BJ (cell line): ENCODE results near the gene TMEM115. TPM values are rescaled to one million over a fixed set of nuclear protein-coding genes. Genes with fewer than 3 reads are reported as not detected.

Source experiments
- CTCF ChIA-PET: fragments of 350-600 bp; formaldehyde crosslinking; extraction: SDS; loops from one replicate; lab custom pipeline; 2021; ENCODE audit warnings: antibody characterized with exemption, inconsistent platforms; lab: Yijun Ruan, JAX
- POLR2A ChIA-PET: fragments of 300-600 bp; sonication (Branson Sonifier 250); formaldehyde crosslinking; extraction: SDS; loops from one replicate; lab custom pipeline; 2021; ENCODE audit warnings: antibody characterized with exemption; lab: Charles Lee
- DNase-seq: peaks from one replicate; pipeline ENCODE4 v3.0.0-alpha.2; 2011; ENCODE audit warnings: low read depth
- H3K27me3 ChIP-seq: 2 replicates; pipeline ENCODE4 v1.6.0; 2011; ENCODE audit warnings: low read length; ENCODE audit not compliant: control insufficient read depth, insufficient read depth
- H3K36me3 ChIP-seq: 2 replicates; pipeline ENCODE4 v1.5.1; 2011; ENCODE audit warnings: low read length; ENCODE audit not compliant: control insufficient read depth, insufficient read depth
- H3K4me3 ChIP-seq: 2 replicates; pipeline ENCODE4 v1.5.1; 2011; ENCODE audit warnings: low read depth, mild to moderate bottlenecking, control low read depth, low read length
- CTCF ChIP-seq: IDR thresholded peaks from 2 replicates; pipeline ENCODE4 v1.5.1; 2011; ENCODE audit warnings: low read depth, mild to moderate bottlenecking, control low read depth, inconsistent platforms, low read length, moderate library complexity; ENCODE audit not compliant: insufficient read depth
- polyA plus RNA-seq: library from polyadenylated mRNA; depleted of rRNA; stranded (reverse); fragments of >200 nt; gene quantifications from 2 replicates; pipeline ENCODE4 v1.2.3, GENCODE V29; 2011

Gene TMEM115
- polyA plus RNA-seq, 1 experiment = 75.4 TPM

DNA sequence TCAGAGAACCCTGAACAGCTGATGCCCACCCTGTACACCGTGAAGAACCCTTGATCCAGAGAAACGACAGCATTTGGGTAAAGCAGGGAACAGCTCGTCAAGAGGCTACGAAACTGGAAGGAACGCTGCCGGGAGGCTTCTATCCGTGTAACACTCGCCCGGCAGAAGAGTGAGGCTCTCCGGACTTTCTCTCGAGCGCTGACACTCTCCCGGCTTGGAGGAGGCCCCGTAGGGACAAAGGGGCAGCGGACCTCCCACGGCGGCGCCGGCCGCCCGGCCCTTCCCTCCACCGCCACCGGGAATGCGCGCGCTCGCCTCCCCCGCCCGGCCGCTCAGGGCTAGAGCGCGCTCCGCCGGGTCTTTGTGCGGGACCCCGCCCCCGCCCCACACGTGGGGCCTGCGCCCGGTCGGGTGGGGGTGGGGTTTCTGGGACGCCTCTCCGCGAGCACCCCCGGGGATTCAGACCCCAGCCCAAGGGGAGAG is 38.4 kb downstream of the TMEM115 start:
- Histone ChIP-seq H3K4me3 (peak overlapping the region; percentile 53), H3K27me3 (no peaks in the 10 kb centered on the region), H3K36me3 (peaks cover 24% of the 10 kb centered on the region)
- ChIA-PET POLR2A (interaction anchor here (0.6 kb wide), 1 partner anchor 29 kb away, joined by 3 read pairs; no protein-coding TSS in a partner anchor), CTCF (interaction anchor here (1.0 to 1.9 kb wide), 4 partner anchors 14 to 47 kb away, joined by 3 to 6 read pairs (median 4); no protein-coding TSS in a partner anchor)
- no peak for DNase-seq
- TF ChIP-seq CTCF = no peak

GRCh38 chr3:50319894-50320625 is 39.3 kb downstream of the TMEM115 start:
- DNase-seq = no peak
- ChIA-PET POLR2A (no interaction called here), CTCF (interaction anchor here (1.0 to 1.9 kb wide), 4 partner anchors 13 to 46 kb away, joined by 3 to 6 read pairs (median 4); partner anchors contain the start of gene IFRD2)
- Histone ChIP-seq H3K36me3 (peaks cover 21% of the 10 kb centered on the region), H3K27me3 (no peaks in the 10 kb centered on the region), H3K4me3 (peak overlapping the region; percentile 53)
- TF ChIP-seq CTCF = no peak

GRCh38 chr3:50319181-50319893 is 40.0 kb downstream of the TMEM115 start:
- peaks cover 20% of the 10 kb centered on the region for H3K36me3 ChIP-seq
- no peak for DNase-seq
- no peaks in the 10 kb centered on the region for H3K27me3 ChIP-seq
- ChIA-PET POLR2A (no interaction called here), CTCF (interaction anchor here (0.6 to 1.3 kb wide), 4 partner anchors 12 to 611 kb away, joined by 3 to 5 read pairs (median 3); partner anchors contain the start of gene IFRD2)
- TF ChIP-seq CTCF = no peak
- H3K4me3 ChIP-seq = no peak overlapping the region

- POLR2A ChIA-PET = no interaction called here
- peaks cover 20% of the 10 kb centered on the region for H3K36me3 ChIP-seq
- no peak overlapping the region for H3K4me3 ChIP-seq
- DNase-seq = no peak
- no peak for TF ChIP-seq CTCF
- H3K27me3 ChIP-seq = no peaks in the 10 kb centered on the region
- CTCF ChIA-PET = interaction anchor here (0.6 to 1.3 kb wide), 4 partner anchors 11 to 610 kb away, joined by 3 to 5 read pairs (median 3); partner anchors contain the start of gene IFRD2
Observed at GRCh38 chr3:50318615-50319014, 40.7 kb downstream of the TMEM115 start.

DNA sequence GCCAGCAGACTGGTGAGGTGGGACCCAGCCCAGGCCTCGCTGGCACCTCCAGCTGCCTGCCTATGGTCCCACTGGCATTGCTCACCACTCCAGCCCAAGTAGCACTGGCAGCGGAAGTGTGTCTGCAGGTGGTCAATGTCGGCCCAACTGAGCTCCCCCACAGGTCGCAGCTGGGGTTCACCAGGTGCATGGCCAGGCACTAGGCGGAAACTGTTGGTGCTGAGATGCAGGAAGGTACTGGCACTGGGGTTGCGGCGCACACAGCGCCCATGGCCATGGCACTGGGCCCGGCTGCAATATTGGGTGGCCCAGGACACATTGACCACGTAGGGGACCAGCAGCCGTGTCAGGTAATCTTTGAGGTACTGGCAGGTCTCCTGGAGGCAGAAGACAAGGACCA is 41.2 kb downstream of the TMEM115 start:
- no peak for TF ChIP-seq CTCF

More for the DNA sequence above, 41.2 kb downstream of the TMEM115 start:
- Histone ChIP-seq H3K27me3 (no peaks in the 10 kb centered on the region), H3K4me3 (no peak overlapping the region), H3K36me3 (peaks cover 20% of the 10 kb centered on the region)
- ChIA-PET CTCF (interaction anchor here (1.2 to 1.9 kb wide), 3 partner anchors 11 to 91 kb away, joined by 3 read pairs; partner anchors contain the start of genes HYAL3 and NAA80), POLR2A (no interaction called here)
- no peak for DNase-seq
